NCI-H748 (cell line): ENCODE measurements around the gene UBA6.
"Not testable (repeated sequence)": the region's sequence is repeated elsewhere in the genome, so short reads cannot be mapped to it uniquely, and the experiment has no call there.

ENCODE experiments used
- DNase-seq: peaks from one replicate; lab custom pipeline; 2025; ENCODE audit not compliant: unreplicated experiment; lab: John Stamatoyannopoulos, UW

Gene UBA6

DNA sequence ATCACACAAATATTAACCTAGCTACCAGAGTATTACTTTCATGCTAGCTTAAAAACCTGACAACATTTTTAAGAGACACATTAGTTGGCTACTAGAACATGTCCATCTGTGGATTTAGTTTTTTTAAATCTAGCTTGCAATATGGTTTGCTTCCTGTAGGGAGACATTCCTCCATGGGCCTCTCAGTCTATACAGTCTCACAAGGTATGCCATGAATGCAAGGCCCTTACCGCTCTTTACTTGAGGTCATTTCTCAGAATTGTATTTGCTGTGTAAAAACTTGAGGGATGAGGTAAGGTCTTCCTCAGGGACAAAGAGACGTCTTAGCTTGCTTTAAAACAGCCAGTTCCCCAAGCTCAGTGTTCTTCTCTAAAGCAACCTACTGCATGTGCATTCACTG lies 26.9 kb downstream of the UBA6 start:
- DNase-seq, result no peak

DNA sequence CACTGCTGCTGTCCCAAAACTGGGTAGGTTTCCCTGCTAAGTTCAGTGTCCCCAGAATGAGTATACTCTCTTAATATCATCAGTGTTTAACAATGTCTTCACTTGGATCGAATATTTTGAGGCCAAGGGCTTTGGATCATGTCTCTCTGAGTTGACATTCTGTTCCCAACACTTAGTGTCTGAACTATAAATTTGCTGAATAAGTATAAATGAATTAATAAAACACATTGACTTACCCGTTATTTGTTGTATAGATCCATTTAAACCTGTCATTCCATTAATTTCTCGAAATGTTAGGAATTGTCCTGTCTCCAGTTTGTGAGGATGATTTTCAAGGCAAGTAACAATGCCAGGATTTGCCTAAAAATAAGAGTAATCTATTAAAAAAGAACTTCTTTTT lies 32.6 kb downstream of the UBA6 start:
- DNase-seq, result no peak

DNA sequence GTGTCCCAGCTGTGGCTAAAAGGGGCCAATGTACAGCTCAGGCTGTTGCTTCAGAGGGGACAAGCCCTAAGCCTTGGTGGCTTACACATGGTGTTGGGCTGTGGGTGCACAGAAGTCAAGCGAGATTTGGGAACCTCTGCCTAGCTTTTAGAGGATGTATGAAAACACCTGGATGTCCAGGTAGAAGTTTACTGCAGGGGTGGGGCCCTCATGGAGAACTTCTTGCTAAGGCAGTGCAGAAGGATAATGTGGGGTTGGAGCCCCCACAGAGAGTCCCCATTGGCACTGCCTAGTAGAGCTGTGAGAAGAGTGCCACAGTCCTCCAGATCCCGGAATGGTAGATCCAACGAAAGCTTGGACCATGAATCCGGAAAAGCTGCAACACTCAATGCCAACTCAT lies 40.5 kb downstream of the UBA6 start:
- DNase-seq, result no peak

DNA sequence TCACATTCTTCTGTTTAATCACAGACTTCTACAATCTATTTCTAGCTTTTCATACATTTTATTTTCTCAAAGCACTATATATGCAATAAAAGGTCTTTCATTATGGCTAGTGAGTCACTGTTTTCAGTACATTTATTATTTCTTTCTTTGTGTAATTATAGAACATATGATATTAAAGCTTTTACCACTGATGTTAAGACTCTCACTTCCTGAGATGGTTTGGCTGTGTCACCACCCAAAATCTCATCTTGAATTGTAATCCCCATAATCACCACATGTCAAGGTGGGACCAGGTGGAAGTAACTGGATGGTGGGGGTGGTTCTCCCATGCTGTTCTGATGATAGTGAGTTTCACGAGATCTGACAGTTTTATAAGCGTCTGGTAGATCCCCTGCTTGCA lies 41.9 kb downstream of the UBA6 start:
- DNase-seq, result no peak

DNA sequence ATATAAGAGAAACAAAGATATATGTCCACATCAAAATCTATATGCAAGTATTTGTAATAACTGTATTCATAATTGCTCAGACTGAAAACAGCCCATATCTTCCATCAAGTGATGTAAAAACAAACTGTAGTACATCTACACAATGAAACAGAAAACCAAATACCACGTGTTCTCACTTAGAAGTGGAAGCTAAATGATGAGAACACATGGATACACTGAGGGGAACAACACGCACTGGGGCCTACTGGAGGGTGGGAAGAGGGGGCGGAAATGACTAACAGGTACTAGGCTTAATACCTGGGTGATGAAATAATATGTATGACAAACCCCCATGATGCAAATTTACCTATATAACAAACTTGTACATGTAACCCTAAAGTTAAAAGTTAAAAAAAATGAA lies 42.7 kb downstream of the UBA6 start:
- no peak for DNase-seq

DNA sequence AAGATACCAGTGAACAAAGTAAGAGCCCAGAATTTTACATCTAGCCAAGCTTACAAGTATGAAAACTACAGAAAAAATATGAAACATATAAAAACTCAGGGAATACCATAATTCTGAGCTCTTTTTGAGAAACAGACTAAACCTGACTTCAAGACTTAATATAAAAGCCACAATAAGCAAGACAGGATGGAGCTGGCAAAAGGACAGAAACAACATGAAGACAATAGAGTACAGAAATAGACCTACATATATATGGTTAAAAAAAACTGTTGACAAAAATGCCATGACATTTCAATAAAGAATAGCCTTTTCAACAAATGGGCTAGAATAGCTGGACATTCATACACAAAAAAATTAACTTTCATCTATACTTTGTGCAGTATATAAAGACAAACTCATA lies 49.4 kb downstream of the UBA6 start:
- no peak for DNase-seq

DNA sequence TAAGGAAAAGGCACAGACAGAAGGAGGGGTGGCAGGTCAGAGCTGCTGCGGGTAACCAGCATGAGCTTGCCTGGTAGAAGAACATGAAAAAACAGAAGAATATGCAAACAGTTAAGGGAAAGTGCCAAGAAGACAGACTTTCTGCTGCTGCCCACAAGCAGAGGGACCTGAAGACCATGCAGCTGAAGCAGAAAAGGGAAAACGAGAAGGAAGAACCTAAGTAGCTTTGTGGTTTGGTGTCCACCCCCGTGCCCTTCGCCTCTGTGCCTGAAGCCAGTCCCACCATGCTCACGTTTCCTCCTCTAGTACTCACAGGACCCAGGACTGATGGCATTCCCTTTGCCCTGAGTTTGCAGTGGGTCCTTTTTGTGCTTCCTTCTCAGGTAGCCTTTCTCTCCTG lies 62.8 kb downstream of the UBA6 start:
- no peak for DNase-seq

DNA sequence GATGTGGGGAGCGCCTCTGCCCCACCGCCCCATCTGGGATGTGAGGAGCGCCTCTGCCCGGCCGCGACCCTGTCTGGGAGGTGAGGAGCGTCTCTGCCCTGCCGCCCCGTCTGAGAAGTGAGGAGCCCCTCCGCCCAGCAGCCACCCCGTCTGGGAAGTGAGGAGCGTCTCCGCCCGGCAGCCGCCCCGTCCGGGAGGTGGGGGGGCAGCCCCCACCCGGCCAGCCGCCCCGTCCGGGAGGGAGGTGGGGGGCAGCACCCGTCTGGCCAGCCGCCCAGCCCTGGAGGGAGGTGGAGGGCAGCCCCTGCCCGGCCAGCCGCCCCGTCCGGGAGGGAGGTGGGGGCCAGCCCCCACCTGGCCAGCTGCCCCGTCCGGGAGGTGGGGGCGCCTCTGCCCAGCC lies 64.0 kb downstream of the UBA6 start:
- not testable (repeated sequence) for DNase-seq

DNA sequence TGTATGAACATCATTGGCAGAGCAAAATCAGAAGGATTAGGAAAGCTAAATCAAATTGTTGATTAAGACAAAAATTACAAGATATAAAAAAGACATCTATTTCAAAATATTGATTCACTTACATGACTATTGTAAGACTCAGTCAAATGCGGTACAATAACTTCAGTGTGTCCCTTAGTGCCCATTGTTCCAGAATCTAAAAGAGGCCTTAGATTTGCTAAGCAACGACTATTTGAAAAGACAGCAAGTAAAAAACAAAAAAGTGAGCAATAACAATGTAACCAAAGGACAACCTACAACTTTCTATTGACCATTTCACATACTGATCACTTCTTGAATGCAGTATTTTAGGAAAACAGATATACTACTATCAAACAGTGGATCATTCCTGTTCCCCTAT lies 65.6 kb downstream of the UBA6 start:
- no peak for DNase-seq

DNA sequence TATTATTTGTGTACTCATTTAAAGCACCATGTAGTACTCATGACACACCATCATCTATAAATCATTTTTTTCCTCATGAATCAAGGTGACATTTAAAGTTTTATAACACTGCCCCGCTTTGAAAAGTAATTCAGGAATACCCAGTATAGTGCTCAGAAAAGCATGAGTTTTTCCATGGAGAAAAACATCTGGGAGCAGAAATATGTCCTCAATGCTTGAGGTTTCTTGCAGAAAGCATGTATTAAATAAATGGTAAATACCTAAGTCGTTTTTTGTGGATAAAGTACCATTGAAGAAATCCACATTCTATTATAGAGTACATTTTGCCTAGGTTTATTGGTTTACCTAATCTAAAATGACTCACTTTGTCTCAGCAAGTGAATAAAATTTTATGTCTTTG lies 66.2 kb downstream of the UBA6 start:
- no peak for DNase-seq

DNA sequence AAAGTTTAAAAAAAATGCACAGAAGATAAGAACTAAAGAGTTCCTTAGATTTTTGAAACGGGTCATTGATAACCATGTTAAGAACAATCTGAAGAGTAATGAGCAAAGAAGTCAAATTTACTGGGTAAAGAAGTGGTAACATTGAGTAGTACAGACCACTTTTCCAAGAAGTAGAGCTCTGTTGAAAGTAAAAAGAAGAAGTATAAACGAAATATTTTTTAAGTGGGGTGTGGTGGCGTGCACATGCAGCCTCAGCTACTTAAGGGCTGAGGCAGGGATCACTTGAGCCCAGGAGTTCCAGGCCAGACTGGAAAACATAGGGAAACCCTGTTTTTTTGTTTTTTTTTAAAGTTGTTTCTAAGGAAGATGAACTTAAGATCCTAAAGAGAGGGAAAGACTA lies 68.5 kb downstream of the UBA6 start:
- no peak for DNase-seq

DNA sequence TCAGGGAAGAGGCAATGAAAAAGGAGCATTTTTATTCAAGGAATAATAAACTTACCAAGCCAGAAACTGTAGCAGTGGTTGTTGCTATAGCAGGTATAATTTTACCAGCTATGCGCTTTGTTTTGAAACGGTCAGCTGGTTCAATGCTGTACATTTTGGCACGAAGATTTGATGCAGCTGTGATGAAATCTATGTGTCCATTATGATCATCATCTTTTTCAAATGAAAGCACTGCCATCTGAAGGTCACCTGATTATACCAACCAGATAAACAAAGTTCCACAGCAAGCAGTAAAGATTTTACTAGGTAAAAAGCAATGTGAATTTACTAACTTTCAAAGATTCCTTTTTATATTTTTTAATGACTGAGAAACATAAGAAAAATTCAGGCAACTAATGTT lies 76.0 kb downstream of the UBA6 start:
- no peak for DNase-seq

DNA sequence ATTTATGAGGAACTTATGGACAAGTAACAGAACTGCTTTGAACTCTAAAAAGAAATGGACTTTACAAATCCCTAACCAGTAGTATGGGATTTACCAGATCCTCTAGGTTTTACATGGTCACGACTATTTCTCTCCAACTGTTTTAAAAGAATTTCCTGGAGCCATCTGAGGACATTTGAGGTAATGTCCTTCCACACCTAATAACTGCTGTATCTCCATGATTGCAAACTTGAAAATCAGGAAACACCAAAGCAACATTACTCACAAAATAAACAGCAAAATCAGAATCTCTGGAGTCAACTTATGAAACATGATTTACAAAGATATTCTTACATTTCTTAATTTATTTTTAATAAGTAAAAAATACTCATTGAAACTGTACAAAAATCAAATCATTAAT lies 84.5 kb downstream of the UBA6 start:
- DNase-seq, result no peak

DNA sequence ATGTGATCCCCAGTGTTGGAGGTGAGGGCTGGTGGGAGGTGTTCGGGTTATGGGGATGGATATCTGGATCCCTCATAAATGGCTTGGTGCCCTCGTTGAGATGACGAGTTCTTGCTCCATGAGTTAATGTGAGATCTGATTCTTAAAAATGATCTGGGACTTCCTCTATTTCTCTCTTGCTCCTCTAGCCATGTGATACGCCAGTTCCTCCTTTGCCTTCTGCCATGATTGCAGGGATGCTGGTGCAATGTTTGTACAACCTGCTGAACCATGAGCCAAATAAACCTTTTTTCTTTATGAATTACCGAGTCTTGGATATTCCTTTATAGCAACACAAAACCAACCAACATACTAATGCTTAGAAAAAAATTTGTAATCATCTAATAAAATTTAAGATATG lies 85.8 kb downstream of the UBA6 start:
- DNase-seq, result no peak

DNA sequence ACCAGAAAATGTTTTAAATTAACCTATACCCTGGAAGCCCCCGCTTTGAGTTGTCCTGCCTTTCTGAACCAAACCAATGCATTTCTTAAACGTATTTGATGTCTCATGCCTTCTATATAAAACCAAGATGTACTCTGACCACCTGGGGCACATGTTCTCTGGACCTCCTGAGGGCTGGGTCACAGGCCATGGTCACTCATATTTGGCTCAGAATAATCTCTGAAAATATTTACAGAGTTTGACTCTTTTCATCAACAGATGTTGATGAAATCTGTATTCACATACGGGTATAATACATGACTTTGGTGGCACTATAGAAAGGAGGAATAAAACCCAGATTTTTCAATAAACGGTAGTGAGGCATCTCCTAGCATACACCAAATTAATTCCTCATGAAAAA lies 86.8 kb downstream of the UBA6 start:
- no peak for DNase-seq

DNA sequence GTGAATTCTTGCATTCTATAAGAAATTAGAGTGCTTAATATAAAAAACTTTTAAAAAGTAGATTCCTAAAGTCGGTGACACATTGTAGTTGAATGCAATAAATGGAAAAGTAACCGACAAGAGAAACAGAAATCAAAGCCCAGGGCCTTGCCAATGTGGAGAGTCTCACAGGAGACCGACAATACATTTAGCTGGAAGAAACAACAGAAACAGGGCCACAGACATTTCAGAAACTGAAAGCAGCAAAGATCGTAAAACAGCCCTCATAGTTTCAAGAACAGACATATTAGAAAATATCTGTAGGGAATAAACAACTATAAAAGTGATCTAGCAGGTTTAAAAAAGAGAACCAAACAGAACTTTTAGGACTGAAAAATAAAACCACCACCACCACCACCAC lies 92.9 kb downstream of the UBA6 start:
- DNase-seq, result no peak

DNA sequence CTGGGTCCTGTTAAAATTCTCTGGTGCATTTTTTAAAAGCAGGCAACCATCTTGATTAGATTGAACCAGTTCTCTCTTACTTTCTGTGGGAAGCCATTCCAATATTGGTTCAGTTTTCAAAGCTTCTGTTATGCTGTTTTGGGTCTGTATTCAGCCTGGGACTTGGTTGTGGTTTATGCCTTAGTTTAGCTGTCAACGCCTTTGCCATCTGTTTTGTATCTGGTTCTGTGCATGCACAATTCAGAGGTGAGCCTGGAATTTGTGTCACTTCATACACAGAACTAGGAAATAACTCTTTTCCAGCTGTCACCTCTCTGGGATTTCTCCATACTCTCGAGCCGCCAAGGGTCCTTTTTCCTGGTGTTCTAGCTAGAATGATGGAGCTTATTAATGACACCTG lies 96.2 kb downstream of the UBA6 start:
- no peak for DNase-seq

DNA sequence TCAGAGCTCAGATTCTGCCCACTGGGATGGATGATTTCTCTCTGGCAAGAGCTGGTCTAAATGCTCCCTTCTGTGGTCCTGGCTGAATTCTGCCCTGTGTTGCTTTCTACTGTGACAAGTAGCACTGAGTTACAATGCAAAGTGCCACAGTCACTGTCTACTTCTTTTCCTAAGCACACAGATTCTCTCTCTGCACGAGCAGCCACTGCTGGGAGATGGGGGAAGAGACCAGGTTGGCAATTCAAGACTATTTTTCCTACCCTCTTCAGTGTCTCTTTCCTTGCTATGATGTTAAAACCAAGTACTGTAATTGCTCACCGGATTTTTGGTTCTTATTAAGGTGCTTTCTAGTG lies 97.0 kb downstream of the UBA6 start:
- no peak for DNase-seq

DNA sequence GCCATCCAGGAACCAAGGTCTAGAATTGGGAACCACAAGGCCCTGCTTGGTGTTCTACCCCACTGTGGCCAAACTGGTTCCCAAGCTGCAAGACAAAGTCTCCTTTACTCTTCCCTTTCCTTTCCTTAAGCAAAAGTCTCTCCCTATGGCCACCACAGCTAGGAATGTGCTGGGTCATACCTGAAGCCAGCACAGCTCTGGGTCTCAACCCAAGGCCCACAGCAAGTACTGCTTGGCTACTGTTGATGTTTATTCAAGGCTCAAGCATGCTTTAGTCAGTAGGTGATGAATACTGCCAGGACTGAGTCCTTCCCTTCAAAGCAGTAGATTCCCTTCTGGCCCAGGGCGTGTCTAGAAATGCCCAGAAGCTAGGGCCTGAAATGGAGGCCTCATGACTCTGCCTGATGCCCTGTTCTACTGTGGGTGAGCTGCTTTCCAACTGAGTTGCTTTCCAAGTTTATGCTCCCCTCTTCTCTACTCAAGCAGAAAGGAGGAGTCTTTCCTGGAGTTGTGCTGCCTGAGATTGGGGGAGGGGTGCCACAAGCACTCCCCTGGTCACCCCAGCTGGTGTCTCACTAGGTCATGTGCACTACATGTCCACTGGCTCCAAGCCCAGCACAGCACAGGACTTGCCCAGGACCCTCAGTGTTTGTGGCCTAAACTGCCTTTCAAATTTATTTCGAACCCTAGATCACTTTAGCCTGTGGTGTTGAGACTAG lies 97.5 kb downstream of the UBA6 start:
- no peak for DNase-seq

DNA sequence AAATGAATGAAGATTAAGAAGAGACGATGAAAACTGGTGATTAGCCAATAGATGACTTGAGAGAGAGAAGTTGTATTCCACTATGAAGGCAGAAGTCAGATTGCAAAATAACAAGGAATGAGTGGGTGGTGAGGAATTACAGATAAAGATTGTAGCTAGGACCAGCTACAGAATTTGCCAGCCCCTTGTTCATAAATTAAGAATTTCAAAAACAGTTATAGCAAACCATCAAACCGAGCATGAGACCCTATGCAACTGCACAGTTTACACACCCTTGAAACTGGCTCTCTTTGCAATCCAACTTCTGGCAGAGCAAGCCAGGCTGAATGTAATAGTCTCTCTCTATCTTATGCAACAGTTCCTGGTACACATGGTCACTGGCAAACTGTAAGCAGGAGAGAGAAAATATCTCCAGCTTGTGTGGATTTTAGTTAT lies 107.2 kb downstream of the UBA6 start:
- no peak for DNase-seq

DNA sequence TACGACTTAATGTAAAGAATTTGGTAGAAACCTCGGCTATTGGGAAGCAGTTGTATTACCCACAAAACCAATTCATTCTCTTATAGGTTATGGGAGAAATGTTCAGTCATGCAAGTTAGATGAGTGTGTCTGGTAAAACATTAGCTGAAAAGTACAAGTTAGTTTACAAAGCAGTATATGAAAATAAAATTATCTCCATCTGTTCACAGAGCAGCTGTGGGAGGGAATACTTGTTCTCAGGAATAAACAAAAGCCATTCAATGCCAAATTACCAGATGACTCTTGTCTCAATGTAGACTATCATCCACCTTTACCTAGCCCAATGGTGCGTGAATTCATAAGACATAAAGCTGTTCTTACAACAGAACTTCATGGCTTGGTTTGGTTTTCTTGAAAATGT lies 113.8 kb downstream of the UBA6 start:
- peak; percentile 8 for DNase-seq

DNA sequence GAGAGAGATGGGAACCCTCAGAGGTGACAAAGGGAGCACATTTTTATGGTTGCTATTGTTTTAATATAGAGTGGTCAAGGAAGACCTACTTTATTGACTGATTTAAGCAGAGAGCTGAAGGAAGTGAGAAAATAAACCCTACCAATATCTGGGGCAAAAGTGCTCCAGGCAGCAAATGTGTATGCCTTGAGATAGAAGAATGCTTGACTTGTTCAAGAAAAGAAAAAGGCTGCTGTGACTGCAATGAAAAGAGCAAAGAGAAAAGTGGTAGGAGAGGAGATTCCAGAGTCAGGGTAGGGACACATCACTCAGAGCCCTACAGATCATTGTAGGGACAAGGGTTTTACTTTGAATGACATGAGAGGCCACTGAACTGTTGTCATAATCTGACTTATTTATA lies 116.5 kb downstream of the UBA6 start:
- DNase-seq, result no peak

DNA sequence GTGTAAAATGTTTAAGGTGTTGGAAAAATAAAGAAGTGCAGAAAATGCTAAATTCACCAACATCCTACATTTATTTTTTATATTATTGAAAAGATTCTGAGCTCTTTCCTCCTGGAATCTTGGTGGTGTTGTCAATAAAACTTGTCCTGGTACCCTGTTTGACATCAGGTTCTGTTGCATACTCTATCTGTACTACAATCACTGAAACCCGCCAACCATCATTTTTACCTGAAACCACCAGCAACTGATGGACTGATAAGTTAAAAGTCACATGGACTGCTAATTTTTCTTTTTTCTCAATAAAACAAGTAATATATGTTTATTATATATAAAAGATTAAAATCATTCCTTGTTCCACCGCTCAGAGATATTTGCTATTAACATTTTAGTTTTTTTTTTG lies 119.0 kb downstream of the UBA6 start:
- DNase-seq, result no peak
